Measurements from ENCODE around the gene DDHD1.

DDHD1 gene

GRCh38 chr14:53010193-53011040 lies 142.7 kb downstream of the DDHD1 start:
- H3K36me3 ChIP-seq (ENCODE audit: insufficient read depth, low read length) = no peaks in the 10 kb centered on the region

GRCh38 chr14:53006931-53007562 lies 146.1 kb downstream of the DDHD1 start:
- Histone ChIP-seq H3K79me2 (ENCODE audit: insufficient read depth, low read length) (no peaks in the 10 kb centered on the region), H3K27me3 (ENCODE audit: insufficient read depth, low read length, poor library complexity, severe bottlenecking) (no peaks in the 10 kb centered on the region), H3K4me3 (ENCODE audit: low read length, poor library complexity, severe bottlenecking) (no peak overlapping the region), H3K4me2 (ENCODE audit: low read depth, low read length, poor library complexity, severe bottlenecking) (no peak overlapping the region), H4K20me1 (ENCODE audit: insufficient read depth, low read length, poor library complexity, severe bottlenecking) (no peaks in the 10 kb centered on the region), H3K9me2 (replicated peaks; ENCODE audit: low read depth, low read length) (no peaks in the 10 kb centered on the region), H3F3A (ENCODE audit: low read depth) (no peaks in the 10 kb centered on the region), H3K9me3 (ENCODE audit: insufficient read depth, low read depth, low read length) (no peaks in the 10 kb centered on the region), H3K4me1 (ENCODE audit: insufficient read depth, low read length, poor library complexity, severe bottlenecking) (peaks cover 5% of the 10 kb centered on the region), H2AFZ (ENCODE audit: low read length) (no peak overlapping the region), H3K9ac (ENCODE audit: low read depth, low read length, poor library complexity, severe bottlenecking) (no peak overlapping the region), H3K36me3 (ENCODE audit: insufficient read depth, low read length) (no peaks in the 10 kb centered on the region)
- TF ChIP-seq EZH2phosphoT487 (IDR thresholded peaks at IDR 0.05; ENCODE audit: borderline replicate concordance) = no peak
- TF ChIP-seq CTCF (conservative IDR thresholded peaks at IDR 0.05; ENCODE audit: low read length) = peak; percentile 20; the same call in 1 of the 2 replicates

More at GRCh38 chr14:53010193-53011040, 142.7 kb downstream of the DDHD1 start:
- H3K4me1 ChIP-seq (ENCODE audit: insufficient read depth, low read length, poor library complexity, severe bottlenecking) = no peaks in the 10 kb centered on the region
- TF ChIP-seq CTCF (conservative IDR thresholded peaks at IDR 0.05; ENCODE audit: low read length) (no peak), EZH2phosphoT487 (IDR thresholded peaks at IDR 0.05; ENCODE audit: borderline replicate concordance) (no peak)
- H3K27me3 ChIP-seq (ENCODE audit: insufficient read depth, low read length, poor library complexity, severe bottlenecking) = no peaks in the 10 kb centered on the region
- H3F3A ChIP-seq (ENCODE audit: low read depth) = no peaks in the 10 kb centered on the region
- H4K20me1 ChIP-seq (ENCODE audit: insufficient read depth, low read length, poor library complexity, severe bottlenecking) = no peaks in the 10 kb centered on the region
- no peaks in the 10 kb centered on the region for H3K79me2 ChIP-seq (ENCODE audit: insufficient read depth, low read length)
- H3K9me2 ChIP-seq (replicated peaks; ENCODE audit: low read depth, low read length) = no peaks in the 10 kb centered on the region
- no peak overlapping the region for H3K4me2 ChIP-seq (ENCODE audit: low read depth, low read length, poor library complexity, severe bottlenecking)
- H3K9me3 ChIP-seq (ENCODE audit: insufficient read depth, low read depth, low read length) = no peaks in the 10 kb centered on the region
- no peak overlapping the region for H3K4me3 ChIP-seq (ENCODE audit: low read length, poor library complexity, severe bottlenecking)
- no peak overlapping the region for H3K9ac ChIP-seq (ENCODE audit: low read depth, low read length, poor library complexity, severe bottlenecking)
- H2AFZ ChIP-seq (ENCODE audit: low read length) = no peak overlapping the region

GRCh38 chr14:53004976-53005375 lies 148.1 kb downstream of the DDHD1 start:
- Histone ChIP-seq H3K9ac (ENCODE audit: low read depth, low read length, poor library complexity, severe bottlenecking) (no peak overlapping the region), H3K4me2 (ENCODE audit: low read depth, low read length, poor library complexity, severe bottlenecking) (no peak overlapping the region), H2AFZ (ENCODE audit: low read length) (no peak overlapping the region), H3K4me3 (ENCODE audit: low read length, poor library complexity, severe bottlenecking) (no peak overlapping the region), H3K9me3 (ENCODE audit: insufficient read depth, low read depth, low read length) (no peaks in the 10 kb centered on the region), H3K4me1 (ENCODE audit: insufficient read depth, low read length, poor library complexity, severe bottlenecking) (peaks cover 5% of the 10 kb centered on the region), H3K36me3 (ENCODE audit: insufficient read depth, low read length) (no peaks in the 10 kb centered on the region), H3K79me2 (ENCODE audit: insufficient read depth, low read length) (no peaks in the 10 kb centered on the region), H3K9me2 (replicated peaks; ENCODE audit: low read depth, low read length) (no peaks in the 10 kb centered on the region), H4K20me1 (ENCODE audit: insufficient read depth, low read length, poor library complexity, severe bottlenecking) (no peaks in the 10 kb centered on the region), H3F3A (ENCODE audit: low read depth) (no peaks in the 10 kb centered on the region), H3K27me3 (ENCODE audit: insufficient read depth, low read length, poor library complexity, severe bottlenecking) (no peaks in the 10 kb centered on the region)
- TF ChIP-seq EZH2phosphoT487 (IDR thresholded peaks at IDR 0.05; ENCODE audit: borderline replicate concordance) = no peak
- TF ChIP-seq CTCF (conservative IDR thresholded peaks at IDR 0.05; ENCODE audit: low read length) = no peak
